ENCODE results near the gene RAB5B.
A peak's percentile ranks its signal among the peaks of the same experiment; 100 is the strongest.

RAB5B gene

DNA sequence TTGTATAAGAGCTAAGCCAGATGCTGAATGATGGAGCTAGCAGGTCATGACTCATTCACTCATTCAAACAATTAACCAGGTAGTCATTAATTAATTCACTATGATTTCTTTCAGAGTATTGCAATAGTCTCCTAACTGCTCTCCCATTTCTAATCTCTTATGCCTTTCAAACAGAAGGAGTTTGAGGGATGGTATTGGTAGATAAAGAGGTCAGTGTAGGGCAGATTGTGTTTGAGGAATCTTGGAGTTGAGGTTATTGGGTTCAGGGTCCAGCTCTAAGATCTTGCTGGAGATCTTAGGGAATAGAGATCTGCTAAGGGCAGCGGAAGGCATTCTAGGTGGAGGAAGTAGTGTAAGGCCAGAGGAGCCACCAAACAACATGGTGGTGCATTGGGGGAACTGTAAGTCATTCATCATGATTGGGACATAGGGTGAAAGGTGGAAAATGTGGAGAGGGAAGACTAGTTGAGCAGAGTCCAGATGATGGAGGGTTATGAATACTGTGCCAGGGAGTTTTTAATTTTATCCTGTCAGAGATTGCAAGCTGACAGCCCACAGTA lies 31.2 kb upstream of the RAB5B start:
- no peak overlapping the region for H3K4me3 ChIP-seq (ENCODE audit: extremely low read depth, insufficient read depth, low read length, poor library complexity, severe bottlenecking)
- WGBS, 2 experiments (ENCODE audit: insufficient coverage in 2 of 2): 88 to 100% methylated on average over 1 of the region's 1 CpG
- no peaks in the 10 kb centered on the region for H3K9me3 ChIP-seq (ENCODE audit: control insufficient read depth, low read length)

DNA sequence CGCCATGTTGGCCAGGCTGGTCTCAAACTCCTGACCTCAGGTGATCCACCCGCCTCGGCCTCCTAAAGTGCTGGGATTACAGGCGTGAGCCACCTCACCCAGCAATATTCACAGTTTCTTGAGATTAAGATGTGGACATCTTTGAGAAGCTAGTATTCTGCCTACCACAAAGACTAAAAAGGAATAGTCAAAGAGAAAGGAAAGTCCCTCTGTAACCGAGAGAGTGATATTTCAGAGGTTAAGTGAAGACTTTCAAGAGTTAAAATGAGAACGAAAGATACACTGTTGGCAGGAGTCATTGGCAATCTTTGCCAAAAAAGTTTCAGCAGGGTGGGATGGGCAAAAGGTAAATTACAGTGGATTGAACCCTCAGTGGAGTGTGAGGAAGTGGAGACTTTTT lies 27.3 kb upstream of the RAB5B start:
- Histone ChIP-seq H3K36me3 (ENCODE audit: control insufficient read depth, insufficient read depth, low read length) (peaks cover 46% of the 10 kb centered on the region), H3K4me3 (ENCODE audit: extremely low read depth, insufficient read depth, low read length, poor library complexity, severe bottlenecking) (no peak overlapping the region), H3K9me3 (ENCODE audit: control insufficient read depth, low read length) (no peaks in the 10 kb centered on the region), H3K27ac (ENCODE audit: low read depth, low read length, severe bottlenecking) (no peak overlapping the region), H3K4me1 (ENCODE audit: control insufficient read depth, insufficient read depth, low read length, poor library complexity, severe bottlenecking) (no peaks in the 10 kb centered on the region)
- WGBS, 2 experiments (ENCODE audit: insufficient coverage in 2 of 2): 93 to 100% methylated on average over 2 of the region's 6 CpGs

More for the DNA sequence above, 31.2 kb upstream of the RAB5B start:
- no peak overlapping the region for H3K27ac ChIP-seq (ENCODE audit: low read depth, low read length, severe bottlenecking)
- H3K36me3 ChIP-seq (ENCODE audit: control insufficient read depth, insufficient read depth, low read length): peaks cover 67% of the 10 kb centered on the region
- H3K4me1 ChIP-seq (ENCODE audit: control insufficient read depth, insufficient read depth, low read length, poor library complexity, severe bottlenecking): no peaks in the 10 kb centered on the region

DNA sequence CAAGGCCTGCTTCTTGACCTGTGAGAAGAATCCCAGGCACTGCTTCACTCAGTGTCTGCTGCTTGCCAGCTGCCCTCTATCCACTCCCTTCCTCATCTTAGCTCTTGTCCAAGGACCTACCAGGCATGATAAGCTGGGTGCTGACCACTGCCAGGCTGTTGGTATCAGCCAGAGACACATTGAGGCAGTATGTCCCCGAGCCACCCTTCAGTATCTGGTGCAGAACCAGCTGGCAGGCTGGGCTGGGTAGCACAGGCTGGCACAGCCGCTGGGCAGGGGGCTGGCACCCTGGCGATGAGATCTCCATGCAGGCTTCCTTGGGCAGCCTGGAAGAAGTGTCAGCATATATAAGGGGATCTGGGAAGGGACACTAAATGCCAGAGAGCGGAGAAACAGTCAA lies 18.5 kb upstream of the RAB5B start:
- peaks cover 10% of the 10 kb centered on the region for H3K4me1 ChIP-seq (ENCODE audit: control insufficient read depth, insufficient read depth, low read length, poor library complexity, severe bottlenecking)
- 50 to 96% methylated on average over 1 to 3 of the region's 4 CpGs for WGBS, 2 experiments (ENCODE audit: insufficient coverage in 2 of 2)
- no peaks in the 10 kb centered on the region for H3K9me3 ChIP-seq (ENCODE audit: control insufficient read depth, low read length)
- H3K4me3 ChIP-seq (ENCODE audit: extremely low read depth, insufficient read depth, low read length, poor library complexity, severe bottlenecking): no peak overlapping the region
- peaks cover 35% of the 10 kb centered on the region for H3K36me3 ChIP-seq (ENCODE audit: control insufficient read depth, insufficient read depth, low read length)
- H3K27ac ChIP-seq (ENCODE audit: low read depth, low read length, severe bottlenecking): no peak overlapping the region

DNA sequence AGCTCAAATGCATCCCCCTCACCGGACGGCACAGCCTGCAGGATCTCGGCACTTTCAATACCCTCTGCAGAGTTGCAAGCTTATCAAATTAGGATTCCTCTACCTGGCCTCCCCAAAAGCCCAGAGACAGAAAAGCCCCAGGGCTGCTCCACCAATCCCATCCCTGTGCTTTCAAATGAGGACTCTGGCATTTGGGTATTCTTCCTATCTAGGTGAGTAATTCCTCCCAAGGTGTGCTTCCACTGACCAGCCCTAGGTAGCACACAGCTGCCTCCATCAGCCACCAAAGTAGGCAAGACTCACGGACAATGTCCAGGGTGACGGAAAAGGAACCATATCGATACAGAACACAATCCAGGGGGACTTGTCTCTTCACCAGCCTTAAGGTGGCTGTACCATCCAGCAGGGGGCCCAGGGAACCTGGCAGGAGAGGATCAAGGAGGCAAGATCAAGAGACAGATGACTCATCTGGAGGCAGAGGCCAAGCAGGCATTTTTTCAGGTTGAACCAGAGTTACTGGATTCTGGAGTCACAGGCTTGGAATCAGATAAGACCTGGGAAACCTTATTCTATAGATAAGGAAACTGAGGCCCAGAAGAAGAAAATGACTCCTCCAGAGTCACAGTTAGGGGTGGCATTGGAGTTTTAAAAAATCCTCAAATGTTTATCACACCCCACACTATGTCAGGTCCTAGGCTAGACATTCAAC lies 17.9 kb upstream of the RAB5B start:
- 95 to 97% methylated on average over 4 to 5 of the region's 6 CpGs for WGBS, 2 experiments (ENCODE audit: insufficient coverage in 2 of 2)
- Histone ChIP-seq H3K4me3 (ENCODE audit: extremely low read depth, insufficient read depth, low read length, poor library complexity, severe bottlenecking) (no peak overlapping the region), H3K36me3 (ENCODE audit: control insufficient read depth, insufficient read depth, low read length) (peaks cover 33% of the 10 kb centered on the region), H3K4me1 (ENCODE audit: control insufficient read depth, insufficient read depth, low read length, poor library complexity, severe bottlenecking) (peaks cover 10% of the 10 kb centered on the region), H3K27ac (ENCODE audit: low read depth, low read length, severe bottlenecking) (no peak overlapping the region), H3K9me3 (ENCODE audit: control insufficient read depth, low read length) (no peaks in the 10 kb centered on the region)

DNA sequence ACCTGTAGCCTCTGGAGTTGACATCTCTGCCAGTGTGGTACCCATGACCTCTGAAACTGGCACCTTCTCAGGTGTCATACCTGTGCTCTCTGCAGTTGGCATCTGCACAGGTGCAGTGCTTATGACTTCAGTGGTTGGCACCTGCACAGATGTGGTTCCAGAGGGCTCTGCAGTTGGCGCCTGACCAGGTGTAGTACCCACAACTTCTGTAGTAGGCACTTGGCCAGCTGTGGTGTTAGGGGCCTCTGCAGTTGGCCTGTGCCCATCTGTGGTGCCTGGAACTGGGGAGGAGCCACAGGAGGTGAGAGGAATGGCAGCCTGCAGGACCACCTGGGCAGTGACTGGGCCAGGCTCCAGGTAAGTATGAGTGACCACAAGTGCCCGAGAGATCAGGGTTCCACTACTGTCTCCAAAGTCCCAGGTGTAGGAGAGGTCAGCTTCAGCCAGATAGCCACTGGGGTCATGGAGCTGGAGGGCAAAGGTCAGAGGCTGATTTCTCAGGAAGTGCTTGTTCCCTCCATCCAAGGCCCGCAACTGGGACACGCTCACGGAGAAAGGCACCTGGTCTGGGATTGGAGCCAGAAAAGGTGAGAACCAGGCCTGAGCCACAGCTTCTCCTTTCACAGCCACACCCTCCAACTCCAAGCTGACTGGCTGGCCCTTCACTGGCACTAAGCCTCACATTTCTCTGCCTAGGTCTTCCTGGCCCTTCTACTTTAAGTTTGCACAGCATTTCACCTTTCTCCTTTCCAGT lies 16.6 kb upstream of the RAB5B start:
- Histone ChIP-seq H3K4me3 (ENCODE audit: extremely low read depth, insufficient read depth, low read length, poor library complexity, severe bottlenecking) (no peak overlapping the region), H3K4me1 (ENCODE audit: control insufficient read depth, insufficient read depth, low read length, poor library complexity, severe bottlenecking) (peaks cover 10% of the 10 kb centered on the region), H3K36me3 (ENCODE audit: control insufficient read depth, insufficient read depth, low read length) (peaks cover 20% of the 10 kb centered on the region), H3K9me3 (ENCODE audit: control insufficient read depth, low read length) (no peaks in the 10 kb centered on the region), H3K27ac (ENCODE audit: low read depth, low read length, severe bottlenecking) (no peak overlapping the region)
- 94 to 100% methylated on average over 5 of the region's 5 CpGs for WGBS, 2 experiments (ENCODE audit: insufficient coverage in 2 of 2)

DNA sequence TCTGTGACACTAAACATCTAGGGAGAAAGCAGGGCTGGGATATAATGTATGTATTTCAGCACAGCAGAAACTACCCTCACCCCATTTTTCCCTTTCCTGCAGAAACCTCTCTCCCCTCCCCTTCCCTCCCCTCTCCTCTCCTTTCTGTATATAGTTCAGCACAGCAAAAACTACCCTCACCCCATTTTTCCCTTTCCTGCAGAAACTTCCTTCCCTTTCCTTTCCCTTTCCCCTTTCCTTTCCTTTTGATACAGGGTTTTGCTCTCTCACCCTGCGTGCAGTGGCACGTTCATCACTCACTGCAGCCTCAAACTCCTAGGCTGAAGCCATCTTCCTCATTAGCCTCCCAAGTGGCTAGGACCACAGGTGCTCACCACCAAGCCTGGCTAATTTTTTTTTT lies 10.1 kb upstream of the RAB5B start:
- Histone ChIP-seq H3K4me3 (ENCODE audit: extremely low read depth, insufficient read depth, low read length, poor library complexity, severe bottlenecking) (no peak overlapping the region), H3K4me1 (ENCODE audit: control insufficient read depth, insufficient read depth, low read length, poor library complexity, severe bottlenecking) (peaks cover 16% of the 10 kb centered on the region), H3K9me3 (ENCODE audit: control insufficient read depth, low read length) (no peaks in the 10 kb centered on the region), H3K36me3 (ENCODE audit: control insufficient read depth, insufficient read depth, low read length) (peaks cover 10% of the 10 kb centered on the region), H3K27ac (ENCODE audit: low read depth, low read length, severe bottlenecking) (no peak overlapping the region)
- WGBS, 2 experiments (ENCODE audit: insufficient coverage in 2 of 2): 83 to 91% methylated on average over 2 of the region's 2 CpGs

DNA sequence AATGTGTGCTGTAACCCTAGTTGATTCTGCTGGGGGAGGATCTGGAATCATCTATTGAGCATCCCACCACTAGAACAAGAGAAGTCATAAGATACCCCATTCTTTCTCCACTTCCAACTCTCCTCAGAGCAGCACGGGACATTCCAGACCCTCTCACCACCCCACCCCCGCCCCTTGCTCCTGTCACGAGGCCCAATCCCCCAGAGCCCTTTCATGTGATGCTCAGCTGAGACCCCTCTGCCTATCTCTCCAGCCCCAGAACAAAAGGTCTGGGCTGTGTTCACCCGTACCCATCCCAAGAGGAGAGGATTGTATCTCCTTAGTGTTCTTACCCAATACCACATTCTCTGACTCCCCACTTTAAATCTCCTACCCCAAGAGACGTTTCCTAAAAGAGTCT lies 8.6 kb upstream of the RAB5B start:
- Histone ChIP-seq H3K4me1 (ENCODE audit: control insufficient read depth, insufficient read depth, low read length, poor library complexity, severe bottlenecking) (peaks cover 16% of the 10 kb centered on the region), H3K4me3 (ENCODE audit: extremely low read depth, insufficient read depth, low read length, poor library complexity, severe bottlenecking) (no peak overlapping the region), H3K36me3 (ENCODE audit: control insufficient read depth, insufficient read depth, low read length) (peaks cover 25% of the 10 kb centered on the region), H3K27ac (ENCODE audit: low read depth, low read length, severe bottlenecking) (peak overlapping the region; percentile 80), H3K9me3 (ENCODE audit: control insufficient read depth, low read length) (no peaks in the 10 kb centered on the region)
- WGBS, 2 experiments (ENCODE audit: insufficient coverage in 2 of 2): 33 to 50% methylated on average over 3 of the region's 5 CpGs

DNA sequence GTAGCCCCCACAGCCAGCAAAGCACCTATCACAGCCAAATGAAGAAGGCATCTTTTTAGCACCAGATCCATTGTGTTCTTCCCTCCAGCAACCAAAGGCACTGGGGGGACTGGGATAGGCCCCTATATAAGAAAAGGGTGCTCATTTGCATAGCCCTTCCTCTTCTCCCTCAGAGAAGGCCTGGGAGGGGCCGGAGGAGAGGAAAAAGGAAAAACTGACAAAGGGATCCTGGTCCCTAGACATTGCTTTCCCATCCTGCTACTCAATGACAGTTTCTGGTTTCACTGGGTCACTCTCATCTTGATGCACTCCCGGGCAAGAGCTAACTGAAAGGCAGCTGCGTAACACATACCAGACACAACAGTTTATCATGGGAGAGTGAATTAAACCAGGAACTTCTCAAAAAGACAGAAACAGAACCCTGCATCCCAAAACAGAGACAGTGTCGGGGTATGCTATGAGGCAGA lies 7.9 kb upstream of the RAB5B start, which contains the start of gene PMEL:
Gene PMEL (minus strand): TSS at position 102 of the 467 bp plus-strand sequence. CDS start 31 bp downstream, at position 71.
- H3K36me3 ChIP-seq (ENCODE audit: control insufficient read depth, insufficient read depth, low read length): peaks cover 32% of the 10 kb centered on the region
- H3K27ac ChIP-seq (ENCODE audit: low read depth, low read length, severe bottlenecking): peak within 1 kb of the TSS; percentile 80
- WGBS, 2 experiments (ENCODE audit: insufficient coverage in 2 of 2): 9 to 50% methylated on average over 1 of the region's 4 CpGs

DNA sequence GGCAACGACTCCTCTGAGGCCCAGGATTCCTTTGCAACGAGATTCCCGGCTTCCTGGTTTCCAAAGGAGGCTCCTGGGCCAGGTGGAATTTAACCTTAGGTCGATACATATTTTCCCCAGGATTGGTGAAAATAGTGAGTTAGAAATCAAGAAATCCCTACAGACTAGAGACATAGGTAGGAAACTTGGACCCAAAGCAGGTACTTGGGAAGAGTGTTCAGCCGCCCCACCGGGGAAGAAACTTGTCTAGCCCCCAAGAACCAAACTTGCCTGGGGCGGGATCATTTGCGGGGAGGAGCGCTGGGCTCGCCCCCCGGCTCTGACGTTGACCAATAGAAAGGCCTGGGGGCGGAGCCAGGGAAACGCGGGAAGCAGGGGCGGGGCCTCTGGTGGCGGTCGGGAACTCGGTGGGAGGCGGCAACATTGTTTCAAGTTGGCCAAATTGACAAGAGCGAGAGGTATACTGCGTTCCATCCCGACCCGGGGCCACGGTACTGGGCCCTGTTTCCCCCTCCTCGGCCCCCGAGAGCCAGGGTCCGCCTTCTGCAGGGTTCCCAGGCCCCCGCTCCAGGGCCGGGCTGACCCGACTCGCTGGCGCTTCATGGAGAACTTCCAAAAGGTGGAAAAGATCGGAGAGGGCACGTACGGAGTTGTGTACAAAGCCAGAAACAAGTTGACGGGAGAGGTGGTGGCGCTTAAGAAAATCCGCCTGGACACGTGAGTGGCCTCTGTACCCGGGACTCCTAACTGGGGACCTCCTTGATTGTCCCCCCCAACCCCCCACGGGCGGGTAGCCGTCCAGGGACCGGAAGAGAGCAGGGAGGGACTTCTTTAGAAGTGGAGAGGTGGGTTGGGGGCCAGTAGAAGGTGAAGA lies 7.2 kb upstream of the RAB5B start, which contains the start of gene CDK2:
Gene CDK2 (plus strand): TSS at position 423 of the 874 bp plus-strand sequence. CDS start 179 bp downstream, at position 602.
- H3K4me3 ChIP-seq (ENCODE audit: extremely low read depth, insufficient read depth, low read length, poor library complexity, severe bottlenecking): peak within 1 kb of the TSS; percentile 91
- H3K9me3 ChIP-seq (ENCODE audit: control insufficient read depth, low read length): no peaks in the 10 kb centered on the region
- peak within 1 kb of the TSS; percentile 80 for H3K27ac ChIP-seq (ENCODE audit: low read depth, low read length, severe bottlenecking)
- peaks cover 39% of the 10 kb centered on the region for H3K36me3 ChIP-seq (ENCODE audit: control insufficient read depth, insufficient read depth, low read length)
- H3K4me1 ChIP-seq (ENCODE audit: control insufficient read depth, insufficient read depth, low read length, poor library complexity, severe bottlenecking): peaks cover 19% of the 10 kb centered on the region
- WGBS, 2 experiments (ENCODE audit: insufficient coverage in 2 of 2): 1% methylated on average over 36 to 37 of the region's 45 CpGs

More for the DNA sequence above, 7.9 kb upstream of the RAB5B start, which contains the start of gene PMEL:
- H3K4me3 ChIP-seq (ENCODE audit: extremely low read depth, insufficient read depth, low read length, poor library complexity, severe bottlenecking): peak within 1 kb of the TSS; percentile 91
- H3K9me3 ChIP-seq (ENCODE audit: control insufficient read depth, low read length): no peaks in the 10 kb centered on the region
- H3K4me1 ChIP-seq (ENCODE audit: control insufficient read depth, insufficient read depth, low read length, poor library complexity, severe bottlenecking): peaks cover 16% of the 10 kb centered on the region

DNA sequence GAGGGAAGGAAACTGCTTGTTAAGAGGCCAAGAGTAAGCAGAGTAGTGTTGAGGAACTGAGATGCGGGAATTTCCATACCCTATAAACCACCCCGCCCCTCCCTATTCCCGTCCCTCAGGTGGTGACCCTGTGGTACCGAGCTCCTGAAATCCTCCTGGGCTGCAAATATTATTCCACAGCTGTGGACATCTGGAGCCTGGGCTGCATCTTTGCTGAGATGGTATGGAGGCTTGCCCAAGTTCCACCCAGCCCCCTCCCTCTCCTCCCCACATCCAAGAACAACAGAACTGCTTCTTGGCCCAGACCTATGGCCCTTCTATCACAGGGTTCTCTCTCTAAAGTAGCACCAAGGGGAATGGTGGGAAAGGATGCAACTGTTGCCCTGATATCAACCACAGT lies 4.5 kb upstream of the RAB5B start:
- Histone ChIP-seq H3K36me3 (ENCODE audit: control insufficient read depth, insufficient read depth, low read length) (peaks cover 45% of the 10 kb centered on the region), H3K9me3 (ENCODE audit: control insufficient read depth, low read length) (no peaks in the 10 kb centered on the region), H3K4me3 (ENCODE audit: extremely low read depth, insufficient read depth, low read length, poor library complexity, severe bottlenecking) (no peak overlapping the region), H3K27ac (ENCODE audit: low read depth, low read length, severe bottlenecking) (no peak overlapping the region), H3K4me1 (ENCODE audit: control insufficient read depth, insufficient read depth, low read length, poor library complexity, severe bottlenecking) (peaks cover 31% of the 10 kb centered on the region)
- WGBS, 2 experiments (ENCODE audit: insufficient coverage in 2 of 2): 94% methylated on average over 3 of the region's 4 CpGs; no CpG with 5 or more reads in 1 of the 2 experiments

Data from mesodermal cell (in vitro differentiated cells).